GM12878 (cell line): ENCODE results near the gene PRTN3. TPM values are rescaled to one million over a fixed set of nuclear protein-coding genes. Genes with fewer than 3 reads are reported as not detected.
A peak's percentile ranks its signal among the peaks of the same experiment; 100 is the strongest.

Experiments used
- ATAC-seq: fragments of 200-7000 bp; cut with Tn5 transposase; 3 replicates; pipeline ENCODE4 v1.9.1; 2020; ENCODE audit warnings: mild to moderate bottlenecking, moderate library complexity
- BruUV-seq: library from RNA; stranded (reverse); fragments of 400-500 nt; replicated peaks from 2 replicates; lab custom pipeline; 2021; lab: Mats Ljungman, UMichigan
- CTCF ChIA-PET: fragments of 300-600 bp; sonication (Branson Sonifier 250); formaldehyde crosslinking; extraction: SDS; loops from one replicate; lab custom pipeline; 2021; ENCODE audit warnings: inconsistent platforms; lab: Yijun Ruan, JAX
- POLR2A ChIA-PET: fragments of 350-600 bp; formaldehyde crosslinking; extraction: SDS; loops from one replicate; lab custom pipeline; 2021; ENCODE audit warnings: inconsistent platforms; lab: Charles Lee
- RAD21 ChIA-PET: fragments of 300-600 bp; sonication (Branson Sonifier 250); formaldehyde crosslinking; loops from one replicate; lab custom pipeline; 2023; ENCODE audit warnings: antibody characterized with exemption; ENCODE audit not compliant: unreplicated experiment; lab: Charles Lee
- SMC1A ChIA-PET: fragments of 300-600 bp; sonication (Branson Sonifier 250); formaldehyde crosslinking; loops from one replicate; lab custom pipeline; 2023; ENCODE audit not compliant: unreplicated experiment, uncharacterized antibody; lab: Charles Lee
- DNase-seq: peaks from one replicate; pipeline ENCODE4 v3.0.0-alpha.2; 2011; ENCODE audit warnings: low read depth, low spot score
- FAIRE-seq: peaks from 3 replicates; lab custom pipeline; 2011; peaks lifted over from hg19 to GRCh38; lab: Jason Lieb, UNC
- H2AFZ ChIP-seq: 2 replicates; pipeline ENCODE4 v1.6.0; 2011; ENCODE audit warnings: low read depth, low read length, control low read depth; ENCODE audit not compliant: control insufficient read depth
- H3K27ac ChIP-seq: 2 replicates; pipeline ENCODE4 v1.5.1; 2011; ENCODE audit warnings: control low read depth; ENCODE audit not compliant: control insufficient read depth, insufficient read depth
- H3K27me3 ChIP-seq, 2 experiments: replicated peaks in 1 of 2; 2 replicates each; pipeline versions ENCODE4 v1.6.0 to v1.6.1; 2011; ENCODE audit warnings: low read length in 1 of 2; ENCODE audit not compliant: control insufficient read depth in 2 of 2, insufficient read depth in 2 of 2
- H3K36me3 ChIP-seq, 2 experiments: 2 replicates each; pipeline ENCODE4 v1.5.1; 2011; ENCODE audit warnings: low read length in 1 of 2; ENCODE audit not compliant: control insufficient read depth in 2 of 2, insufficient read depth in 2 of 2
- H3K4me1 ChIP-seq: 2 replicates; pipeline ENCODE4 v1.6.1; 2011; ENCODE audit warnings: mild to moderate bottlenecking, low read length, moderate library complexity, mixed read lengths; ENCODE audit not compliant: control insufficient read depth, insufficient read depth
- H3K4me2 ChIP-seq: 2 replicates; pipeline ENCODE4 v1.6.0; 2011; ENCODE audit warnings: control low read depth; ENCODE audit not compliant: control insufficient read depth, insufficient read depth
- H3K4me3 ChIP-seq: fragments of 200-600 bp; sonication (generic); 2 replicates; pipeline ENCODE4 v1.5.1; 2016
- H3K79me2 ChIP-seq: 2 replicates; pipeline ENCODE4 v1.6.0; 2011; ENCODE audit warnings: low read length; ENCODE audit not compliant: control insufficient read depth, insufficient read depth
- H3K9ac ChIP-seq: 2 replicates; pipeline ENCODE4 v1.8.0; 2011; ENCODE audit warnings: low read length, control low read depth, mixed read lengths; ENCODE audit not compliant: control insufficient read depth, insufficient read depth
- H3K9me3 ChIP-seq: replicated peaks from 3 replicates; pipeline ENCODE4 v1.5.1; 2011; ENCODE audit warnings: mild to moderate bottlenecking, low read length; ENCODE audit not compliant: control insufficient read depth, insufficient read depth
- H4K20me1 ChIP-seq: 2 replicates; pipeline ENCODE4 v1.6.0; 2011; ENCODE audit not compliant: control insufficient read depth, insufficient read depth
- BMI1 ChIP-seq: fragments of 450-650 bp; IDR thresholded peaks from 2 replicates; pipeline ENCODE4 v1.6.1; 2016; ENCODE audit warnings: mild to moderate bottlenecking, moderate library complexity, borderline replicate concordance
- ESRRA ChIP-seq: IDR thresholded peaks from 2 replicates; pipeline ENCODE4 v1.6.1; 2012; ENCODE audit warnings: mild to moderate bottlenecking, low read length, improper control_type of control experiment
- HCFC1 ChIP-seq: fragments of 150-350 bp; IDR thresholded peaks from 2 replicates; pipeline ENCODE4 v1.6.1; 2014; ENCODE audit warnings: low read length
- MTA3 ChIP-seq: IDR thresholded peaks from 2 replicates; pipeline ENCODE4 v1.6.1; 2012; ENCODE audit warnings: low read length, inconsistent platforms, borderline replicate concordance
- RB1 ChIP-seq: fragments of 450-650 bp; formaldehyde crosslinking; IDR thresholded peaks from 2 replicates; pipeline ENCODE4 v1.6.1; 2017; ENCODE audit warnings: mild to moderate bottlenecking, borderline replicate concordance
- RCOR1 ChIP-seq: conservative IDR thresholded peaks from 2 replicates; pipeline ENCODE4 v1.6.1; 2012; ENCODE audit warnings: low read depth, low read length, improper control_type of control experiment
- RFX5 ChIP-seq: IDR thresholded peaks from 2 replicates; pipeline ENCODE4 v1.6.1; 2011; ENCODE audit warnings: low read depth, low read length, improper control_type of control experiment
- SIX5 ChIP-seq: IDR thresholded peaks from 2 replicates; pipeline ENCODE4 v1.6.1; 2011; ENCODE audit warnings: mild to moderate bottlenecking, low read depth, low read length, moderate library complexity; ENCODE audit not compliant: severe bottlenecking
- SMAD1 ChIP-seq: fragments of 450-650 bp; IDR thresholded peaks from 2 replicates; pipeline ENCODE4 v1.6.1; 2018; ENCODE audit warnings: mild to moderate bottlenecking, low read depth; ENCODE audit not compliant: partially characterized antibody
- SUZ12 ChIP-seq: fragments of 200-600 bp; sonication (generic); IDR thresholded peaks from one replicate; pipeline ENCODE4 v1.6.1; 2018; ENCODE audit warnings: antibody characterized with exemption, mild to moderate bottlenecking; ENCODE audit not compliant: unreplicated experiment
- YY1 ChIP-seq: IDR thresholded peaks from 2 replicates; pipeline ENCODE4 v1.6.1; 2011; ENCODE audit warnings: low read depth, mild to moderate bottlenecking, low read length
- ZSCAN29 ChIP-seq: fragments of 450-650 bp; IDR thresholded peaks from 2 replicates; pipeline ENCODE4 v1.6.1; 2017; ENCODE audit warnings: mild to moderate bottlenecking, moderate library complexity
- WGBS: methylation state at CpG from one replicate; pipeline ENCODE4 v1.1.6; 2016; ENCODE audit warnings: low lambda C conversion rate; ENCODE audit not compliant: insufficient replicate concordance, insufficient coverage; ENCODE audit errors: missing lambda C conversion rate; 5-methylcytosine and 5-hydroxymethylcytosine counted together
- in situ Hi-C: fragments of 300-500 bp; cut with MboI; formaldehyde crosslinking; loops from 9 replicates; pipeline ENCODE4 v1.14.3; 2018; ENCODE audit warnings: mixed read lengths
- intact Hi-C: fragments of 100-400 bp; cut with micrococcal nuclease; formaldehyde crosslinking; loops from one replicate; pipeline ENCODE4 v1.14.2; 2022; ENCODE audit not compliant: unreplicated experiment
- polyA plus RNA-seq, 11 experiments: library from polyadenylated mRNA; depleted of rRNA in 4 of 11; unstranded in 6 of 11; stranded (reverse) in 5 of 11; fragments of >200 nt; fragmentation: Nextera tagmentation in 4 of 11; fragmentation: Illumina TruSeq in 1 of 11; extraction: Ambion mirVana in 4 of 11; extraction: Trizol in 1 of 11; gene quantifications; 1 replicate in 1 of 11; 2 replicates in 10 of 11; pipeline versions ENCODE4 v1.2.1 to v1.2.3, GENCODE V29; 2011 to 2016; ENCODE audit warnings: inconsistent platforms in 2 of 11, missing spikeins in 2 of 11, low read depth in 1 of 11
- total RNA-seq, 4 experiments: library from RNA; depleted of rRNA in 3 of 4; stranded (reverse); fragments of >200 nt in 3 of 4; fragmentation: Illumina TruSeq in 1 of 4; extraction: Trizol in 1 of 4; gene quantifications; 2 replicates each; pipeline versions ENCODE4 v1.2.1 to v1.2.3, GENCODE V29; 2013 to 2021
- TF ChIP-seq, protein P1 (sequence below): IDR thresholded peaks from 2 replicates; pipeline ENCODE4 v1.6.1; 2012; ENCODE audit warnings: mild to moderate bottlenecking, low read depth, low read length
- TF ChIP-seq, protein P2 (sequence below): fragments of 450-650 bp; IDR thresholded peaks from 2 replicates; pipeline ENCODE4 v1.6.1; 2016; ENCODE audit warnings: mild to moderate bottlenecking, moderate library complexity, borderline replicate concordance

PRTN3 gene
- total and polyA plus RNA-seq, 10 of the 15 experiments (the other 5 are each of a cell fraction or from before 2014, with no cell fraction given) = 0.08 TPM; not detected in 9

DNA sequence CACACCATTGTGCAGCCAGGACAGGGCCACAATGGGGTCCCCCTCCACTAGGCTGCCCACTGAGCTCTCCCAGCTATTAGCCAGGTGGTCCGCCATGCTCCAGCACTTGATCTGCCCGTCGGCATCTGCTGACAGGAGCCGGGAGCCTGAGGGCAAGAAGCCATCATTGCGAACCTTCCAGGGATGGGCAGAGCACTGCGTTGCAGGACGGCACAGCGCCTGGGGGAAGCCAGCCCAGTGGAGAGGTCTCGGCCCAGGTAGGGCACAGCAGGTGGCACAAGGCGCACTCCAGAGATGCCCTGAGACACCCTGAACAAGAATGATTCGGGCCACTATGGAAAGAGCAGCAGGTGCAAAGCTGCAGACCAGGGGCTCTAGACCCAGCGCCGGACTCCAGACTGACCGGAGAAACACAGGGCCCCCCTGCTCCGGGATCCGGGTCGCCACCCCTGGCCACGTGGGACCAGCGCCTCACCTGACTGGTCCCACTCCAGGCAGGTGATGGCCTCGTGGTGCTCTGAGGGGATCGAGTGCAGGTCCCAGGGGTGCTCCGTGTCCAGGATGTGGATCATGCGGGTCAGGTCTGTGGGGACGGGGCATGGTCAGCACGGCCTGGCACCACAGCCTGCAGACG, 49.0 kb downstream of the PRTN3 start (continued):
- no peak for TF ChIP-seq BMI1
- no peak for TF ChIP-seq RFX5
- TF ChIP-seq SMAD1 = no peak
- TF ChIP-seq, protein P1, sequence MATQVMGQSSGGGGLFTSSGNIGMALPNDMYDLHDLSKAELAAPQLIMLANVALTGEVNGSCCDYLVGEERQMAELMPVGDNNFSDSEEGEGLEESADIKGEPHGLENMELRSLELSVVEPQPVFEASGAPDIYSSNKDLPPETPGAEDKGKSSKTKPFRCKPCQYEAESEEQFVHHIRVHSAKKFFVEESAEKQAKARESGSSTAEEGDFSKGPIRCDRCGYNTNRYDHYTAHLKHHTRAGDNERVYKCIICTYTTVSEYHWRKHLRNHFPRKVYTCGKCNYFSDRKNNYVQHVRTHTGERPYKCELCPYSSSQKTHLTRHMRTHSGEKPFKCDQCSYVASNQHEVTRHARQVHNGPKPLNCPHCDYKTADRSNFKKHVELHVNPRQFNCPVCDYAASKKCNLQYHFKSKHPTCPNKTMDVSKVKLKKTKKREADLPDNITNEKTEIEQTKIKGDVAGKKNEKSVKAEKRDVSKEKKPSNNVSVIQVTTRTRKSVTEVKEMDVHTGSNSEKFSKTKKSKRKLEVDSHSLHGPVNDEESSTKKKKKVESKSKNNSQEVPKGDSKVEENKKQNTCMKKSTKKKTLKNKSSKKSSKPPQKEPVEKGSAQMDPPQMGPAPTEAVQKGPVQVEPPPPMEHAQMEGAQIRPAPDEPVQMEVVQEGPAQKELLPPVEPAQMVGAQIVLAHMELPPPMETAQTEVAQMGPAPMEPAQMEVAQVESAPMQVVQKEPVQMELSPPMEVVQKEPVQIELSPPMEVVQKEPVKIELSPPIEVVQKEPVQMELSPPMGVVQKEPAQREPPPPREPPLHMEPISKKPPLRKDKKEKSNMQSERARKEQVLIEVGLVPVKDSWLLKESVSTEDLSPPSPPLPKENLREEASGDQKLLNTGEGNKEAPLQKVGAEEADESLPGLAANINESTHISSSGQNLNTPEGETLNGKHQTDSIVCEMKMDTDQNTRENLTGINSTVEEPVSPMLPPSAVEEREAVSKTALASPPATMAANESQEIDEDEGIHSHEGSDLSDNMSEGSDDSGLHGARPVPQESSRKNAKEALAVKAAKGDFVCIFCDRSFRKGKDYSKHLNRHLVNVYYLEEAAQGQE = no peak

DNA sequence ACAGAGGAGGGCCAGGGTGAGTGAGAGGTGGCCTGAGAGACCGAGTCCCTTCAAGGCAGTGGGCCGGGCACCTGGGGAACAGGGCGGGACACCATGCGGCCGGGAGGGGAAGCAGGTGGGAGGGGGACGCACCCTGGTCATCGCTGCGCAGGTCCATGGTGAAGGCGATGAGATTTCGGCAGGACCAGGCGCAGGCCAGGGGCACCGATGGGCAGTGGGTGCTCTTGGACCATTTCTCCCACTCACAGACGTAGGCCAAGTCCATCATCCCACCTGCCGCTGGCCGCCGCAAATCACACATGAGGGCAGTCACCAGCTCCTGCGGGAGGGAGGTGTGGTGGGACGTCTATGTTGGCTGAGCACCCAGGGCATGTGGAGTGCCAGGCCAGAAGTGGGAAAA, 50.0 kb downstream of the PRTN3 start:
- Histone ChIP-seq H3K36me3 (peaks cover 0 to 3% of the 10 kb centered on the region in 2 experiments; a peak in 3 of 4 replicates), H3K4me2 (peak overlapping the region; percentile 3; the same call in 1 of the 2 replicates), H3K27ac (no peak overlapping the region), H3K79me2 (peaks cover 7% of the 10 kb centered on the region), H3K27me3 (no peaks in the 10 kb centered on the region), H2AFZ (no peak overlapping the region), H3K4me3 (no peak overlapping the region), H3K4me1 (no peaks in the 10 kb centered on the region), H4K20me1 (no peaks in the 10 kb centered on the region), H3K9me3 (no peaks in the 10 kb centered on the region), H3K9ac (no peak overlapping the region)
- no peak for FAIRE-seq
- RAD21 ChIA-PET = no interaction called here
- SMC1A ChIA-PET = interaction anchor here (0.6 kb wide), 1 partner anchor 321 kb away, joined by 3 read pairs; no protein-coding TSS in a partner anchor
- no TSS peak for BruUV-seq
- ATAC-seq = no peak
- in situ Hi-C loops (no loop called here), intact Hi-C loops (no loop called here)
- POLR2A ChIA-PET = no interaction called here
- 91% methylated on average over 18 of the region's 18 CpGs for WGBS
- CTCF ChIA-PET = no interaction called here
- DNase-seq = no peak
- TF ChIP-seq ESRRA = no peak
- TF ChIP-seq, protein P2, sequence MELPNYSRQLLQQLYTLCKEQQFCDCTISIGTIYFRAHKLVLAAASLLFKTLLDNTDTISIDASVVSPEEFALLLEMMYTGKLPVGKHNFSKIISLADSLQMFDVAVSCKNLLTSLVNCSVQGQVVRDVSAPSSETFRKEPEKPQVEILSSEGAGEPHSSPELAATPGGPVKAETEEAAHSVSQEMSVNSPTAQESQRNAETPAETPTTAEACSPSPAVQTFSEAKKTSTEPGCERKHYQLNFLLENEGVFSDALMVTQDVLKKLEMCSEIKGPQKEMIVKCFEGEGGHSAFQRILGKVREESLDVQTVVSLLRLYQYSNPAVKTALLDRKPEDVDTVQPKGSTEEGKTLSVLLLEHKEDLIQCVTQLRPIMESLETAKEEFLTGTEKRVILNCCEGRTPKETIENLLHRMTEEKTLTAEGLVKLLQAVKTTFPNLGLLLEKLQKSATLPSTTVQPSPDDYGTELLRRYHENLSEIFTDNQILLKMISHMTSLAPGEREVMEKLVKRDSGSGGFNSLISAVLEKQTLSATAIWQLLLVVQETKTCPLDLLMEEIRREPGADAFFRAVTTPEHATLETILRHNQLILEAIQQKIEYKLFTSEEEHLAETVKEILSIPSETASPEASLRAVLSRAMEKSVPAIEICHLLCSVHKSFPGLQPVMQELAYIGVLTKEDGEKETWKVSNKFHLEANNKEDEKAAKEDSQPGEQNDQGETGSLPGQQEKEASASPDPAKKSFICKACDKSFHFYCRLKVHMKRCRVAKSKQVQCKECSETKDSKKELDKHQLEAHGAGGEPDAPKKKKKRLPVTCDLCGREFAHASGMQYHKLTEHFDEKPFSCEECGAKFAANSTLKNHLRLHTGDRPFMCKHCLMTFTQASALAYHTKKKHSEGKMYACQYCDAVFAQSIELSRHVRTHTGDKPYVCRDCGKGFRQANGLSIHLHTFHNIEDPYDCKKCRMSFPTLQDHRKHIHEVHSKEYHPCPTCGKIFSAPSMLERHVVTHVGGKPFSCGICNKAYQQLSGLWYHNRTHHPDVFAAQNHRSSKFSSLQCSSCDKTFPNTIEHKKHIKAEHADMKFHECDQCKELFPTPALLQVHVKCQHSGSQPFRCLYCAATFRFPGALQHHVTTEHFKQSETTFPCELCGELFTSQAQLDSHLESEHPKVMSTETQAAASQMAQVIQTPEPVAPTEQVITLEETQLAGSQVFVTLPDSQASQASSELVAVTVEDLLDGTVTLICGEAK = no peak
- TF ChIP-seq MTA3 = no peak
- no peak for TF ChIP-seq SIX5
- no peak for TF ChIP-seq RB1
- no peak for TF ChIP-seq ZSCAN29
- TF ChIP-seq YY1 = no peak
- no peak for TF ChIP-seq SUZ12
- no peak for TF ChIP-seq HCFC1
- TF ChIP-seq RCOR1 = no peak
